Measurements from ENCODE around the gene TAB2. TPM values are rescaled to one million over a fixed set of nuclear protein-coding genes. Genes with fewer than 3 reads are reported as not detected.

TAB2 gene
- total and polyA plus RNA-seq, 2 experiments from 2014 or later: 19.8 to 59.2 TPM

- no peak for TF ChIP-seq ZNF462 (CRISPR knock-in tag; IDR thresholded peaks at IDR 0.05)
These were observed 40.4 kb downstream of the TAB2 start (continued) for GRCh38 chr6:149357726-149358538.

- H3K36me3 ChIP-seq (ENCODE audit: insufficient read depth): no peaks in the 10 kb centered on the region
- H3K9me3 Mint-ChIP-seq: no peaks in the 10 kb centered on the region
- 0 out of 2 replicates have a peak overlapping the region, but pooled peaks have one; percentile 6 for H3K27ac ChIP-seq (ENCODE audit: low read depth)
- ATAC-seq: no peak
- no peaks in the 10 kb centered on the region for H3K9me2 ChIP-seq (ENCODE audit: insufficient read depth)
- H3K4me1 ChIP-seq (ENCODE audit: insufficient read depth): peaks cover 17% of the 10 kb centered on the region; the same call in 1 of the 2 replicates
- peaks cover 8% of the 10 kb centered on the region for H3K36me3 Mint-ChIP-seq (ENCODE audit: low read depth)
- no peaks in the 10 kb centered on the region for H3K27me3 ChIP-seq (ENCODE audit: insufficient read depth)
- H3K4me3 ChIP-seq: no peak overlapping the region
- no peak overlapping the region for H3K4me3 Mint-ChIP-seq
- no peak overlapping the region for H3K4me2 ChIP-seq
- peaks cover 28% of the 10 kb centered on the region for H3K4me1 Mint-ChIP-seq
- no peak overlapping the region for H2AFZ ChIP-seq
- DNase-seq (ENCODE audit: low spot score): no peak
- H3K27ac Mint-ChIP-seq: no peak overlapping the region
- H4K20me1 ChIP-seq (replicated peaks; ENCODE audit: insufficient read depth): peaks cover 30% of the 10 kb centered on the region; the same call in 1 of the 2 replicates
- no peaks in the 10 kb centered on the region for H3K27me3 Mint-ChIP-seq (ENCODE audit: insufficient read depth, low read depth, poor library complexity)
- peaks cover 100% of the 10 kb centered on the region for H3K79me2 ChIP-seq (replicated peaks; ENCODE audit: insufficient read depth)
- no peaks in the 10 kb centered on the region for H3F3A ChIP-seq (replicated peaks; ENCODE audit: low read depth)
- no peak for TF ChIP-seq CREB1 (CRISPR knock-in tag; IDR thresholded peaks at IDR 0.05; ENCODE audit: low read depth)
- TF ChIP-seq ETS1 (IDR thresholded peaks at IDR 0.05): no peak
- TF ChIP-seq ZNF462 (CRISPR knock-in tag; IDR thresholded peaks at IDR 0.05): no peak
- TF ChIP-seq EZH2 (IDR thresholded peaks at IDR 0.05; ENCODE audit: low read depth, unreplicated experiment): no peak
- TF ChIP-seq POLR2AphosphoS5 (IDR thresholded peaks at IDR 0.05; ENCODE audit: low read depth): no peak
These were observed 41.9 kb downstream of the TAB2 start for GRCh38 chr6:149359440-149359839.
